HepG2 (cell line): ENCODE measurements around the gene COX6A2. TPM values are rescaled to one million over a fixed set of nuclear protein-coding genes. Genes with fewer than 3 reads are reported as not detected.

Source experiments
- AHDC1 ChIP-seq: sonication (generic); formaldehyde crosslinking; IDR thresholded peaks from 2 replicates; pipeline ENCODE4 v1.5.1; 2020; ENCODE audit warnings: mild to moderate bottlenecking, missing genetic modification reagents, borderline replicate concordance
- ATF7 ChIP-seq, 2 experiments: fragments of 450-650 bp in 1 of 2; sonication (generic) in 1 of 2; formaldehyde crosslinking in 1 of 2; IDR thresholded peaks; 2 replicates each; pipeline versions ENCODE4 v1.4.0 to v1.6.1; 2016 to 2020; ENCODE audit warnings: antibody characterized with exemption in 1 of 2, mild to moderate bottlenecking in 1 of 2, missing genetic modification reagents in 1 of 2
- CHD2 ChIP-seq: IDR thresholded peaks from 2 replicates; pipeline ENCODE4 v1.6.1; 2011; ENCODE audit warnings: low read depth, low read length, improper control_type of control experiment
- FOXA1 ChIP-seq, 2 experiments: fragments of 450-650 bp in 1 of 2; sonication (generic) in 1 of 2; formaldehyde crosslinking in 1 of 2; IDR thresholded peaks; 2 replicates each; pipeline versions ENCODE4 v1.4.0 to v1.6.1; 2016 to 2020; ENCODE audit warnings: missing genetic modification reagents in 1 of 2
- GTF2F1 ChIP-seq: fragments of 150-350 bp; IDR thresholded peaks from 2 replicates; pipeline ENCODE4 v1.6.1; 2014; ENCODE audit warnings: low read length
- HOXA3 ChIP-seq: sonication (generic); formaldehyde crosslinking; IDR thresholded peaks from 2 replicates; pipeline ENCODE4 v1.5.0; 2020; ENCODE audit warnings: missing genetic modification reagents
- IKZF4 ChIP-seq: sonication (generic); formaldehyde crosslinking; IDR thresholded peaks from 2 replicates; pipeline ENCODE4 v1.5.1; 2020; ENCODE audit warnings: borderline replicate concordance, mild to moderate bottlenecking, low read depth, missing genetic modification reagents; ENCODE audit errors: not compliant biosample characterization
- JARID2 ChIP-seq: sonication (generic); formaldehyde crosslinking; IDR thresholded peaks from 2 replicates; pipeline ENCODE4 v1.8.1; 2023; ENCODE audit warnings: missing genetic modification reagents, inconsistent platforms; ENCODE audit not compliant: insufficient replicate concordance
- PCBP2 ChIP-seq: fragments of 200-400 bp; formaldehyde crosslinking; optimal IDR thresholded peaks from 2 replicates; pipeline ENCODE3; 2018; ENCODE audit warnings: low read length, low read depth; ENCODE audit not compliant: poor library complexity, severe bottlenecking
- SSRP1 ChIP-seq: IDR thresholded peaks from 2 replicates; pipeline ENCODE4 v1.6.1; 2016; ENCODE audit warnings: control low read depth
- ZNF275 ChIP-seq: sonication (generic); formaldehyde crosslinking; IDR thresholded peaks from 2 replicates; pipeline ENCODE4 v1.8.0; 2022; ENCODE audit warnings: missing genetic modification reagents, mild to moderate bottlenecking, inconsistent platforms, borderline replicate concordance
- ZNF646 ChIP-seq: sonication (generic); formaldehyde crosslinking; IDR thresholded peaks from 2 replicates; pipeline ENCODE4 v1.9.0; 2021; ENCODE audit warnings: mild to moderate bottlenecking, missing genetic modification reagents
- polyA plus RNA-seq, 8 experiments: library from polyadenylated mRNA; depleted of rRNA in 3 of 8; stranded (reverse) in 7 of 8; unstranded in 1 of 8; fragments of >200 nt; fragmentation: Illumina TruSeq in 4 of 8; extraction: Trizol in 4 of 8; gene quantifications; 2 replicates each; pipeline versions ENCODE4 v1.2.1 to v1.2.3, GENCODE V29; 2011 to 2016; ENCODE audit warnings: low read depth in 4 of 8, missing spikeins in 1 of 8, mixed read lengths in 1 of 8; ENCODE audit not compliant: insufficient read depth in 1 of 8
- total RNA-seq, 5 experiments: library from RNA; depleted of rRNA; stranded (reverse); fragments of >200 nt; fragmentation: Illumina TruSeq; extraction: Trizol; gene quantifications; 2 replicates each; pipeline ENCODE4 v1.2.3, GENCODE V29; 2016; ENCODE audit warnings: low read depth in 1 of 5

Gene COX6A2
- total and polyA plus RNA-seq, 2 of the 13 experiments (the other 11 are each of a cell fraction or from before 2014, with no cell fraction given) = not detected

- peak; percentile 33; the same call in 1 of the 2 replicates for TF ChIP-seq AHDC1 (CRISPR knock-in tag)
- no peak for TF ChIP-seq ZNF275 (CRISPR knock-in tag)
- no peak for TF ChIP-seq SSRP1 (CRISPR knock-in tag)
- 0 out of 2 replicates have a peak, but pooled peaks have one; percentile 12 for TF ChIP-seq CHD2
- peak; percentile 79 for TF ChIP-seq JARID2 (CRISPR knock-in tag)
- TF ChIP-seq PCBP2 = no peak
- no peak; the same call in 1 of the 2 replicates for TF ChIP-seq GTF2F1
- no peak for TF ChIP-seq ZNF646
- peak; percentile 55 for TF ChIP-seq HOXA3 (CRISPR knock-in tag)
- no peak for TF ChIP-seq ATF7 (IDR thresholded peaks at IDR 0.05)
- no peak for TF ChIP-seq ATF7 (CRISPR knock-in tag; IDR thresholded peaks at IDR 0.05)
- no peak for TF ChIP-seq IKZF4 (CRISPR knock-in tag)
- no peak for TF ChIP-seq FOXA1 (IDR thresholded peaks at IDR 0.05)
- TF ChIP-seq FOXA1 (CRISPR knock-in tag; IDR thresholded peaks at IDR 0.05) = peak; percentile 50; the same call in 1 of the 2 replicates
Measured at GRCh38 chr16:31477220-31478216, 49.4 kb upstream of the COX6A2 start (continued).
